CD14-positive monocyte (primary cell): Measurements from ENCODE around the gene PAQR5. TPM values are rescaled to one million over a fixed set of nuclear protein-coding genes. Genes with fewer than 3 reads are reported as not detected.

Experiments
- DNase-seq, 3 donors: peaks; one replicate each; pipeline ENCODE4 v3.0.0-alpha.2; 2011 to 2022
- H2AFZ ChIP-seq: 2 replicates; pipeline ENCODE4 v1.6.0; 2012; ENCODE audit warnings: mild to moderate bottlenecking, low read depth, low read length, inconsistent platforms; ENCODE audit not compliant: insufficient read depth, poor library complexity, severe bottlenecking
- H3K27ac ChIP-seq, 2 donors: 1 replicate in 1 of 2; 2 replicates in 1 of 2; pipeline ENCODE4 v1.5.1; 2012 to 2013; ENCODE audit warnings: low read length in 2 of 2, control low read depth in 1 of 2, inconsistent platforms in 1 of 2, low read depth in 1 of 2, mild to moderate bottlenecking in 1 of 2
- H3K27me3 ChIP-seq, 2 donors: one replicate each; pipeline versions ENCODE4 v1.6.0 to v1.6.1; 2011 to 2013; ENCODE audit warnings: low read length in 2 of 2; ENCODE audit not compliant: control insufficient read depth in 2 of 2, insufficient read depth in 2 of 2
- H3K36me3 ChIP-seq, 2 donors: replicated peaks in 1 of 2; 1 replicate in 1 of 2; 2 replicates in 1 of 2; pipeline versions ENCODE4 v1.5.1 to v1.6.1; 2012 to 2013; ENCODE audit warnings: low read length in 2 of 2, control low read depth in 1 of 2, inconsistent platforms in 1 of 2, mild to moderate bottlenecking in 1 of 2; ENCODE audit not compliant: insufficient read depth in 2 of 2, control insufficient read depth in 1 of 2
- H3K4me1 ChIP-seq, 2 donors: 1 replicate in 1 of 2; 2 replicates in 1 of 2; pipeline versions ENCODE4 v1.5.1 to v1.6.1; 2012 to 2013; ENCODE audit warnings: low read length in 2 of 2, control low read depth in 1 of 2, inconsistent platforms in 1 of 2, mild to moderate bottlenecking in 1 of 2, moderate library complexity in 1 of 2; ENCODE audit not compliant: insufficient read depth in 2 of 2, control insufficient read depth in 1 of 2
- H3K4me2 ChIP-seq: replicated peaks from 2 replicates; pipeline ENCODE3; 2012; ENCODE audit warnings: low read length, moderate library complexity, mild to moderate bottlenecking; ENCODE audit not compliant: poor library complexity, severe bottlenecking; ENCODE audit errors: extremely low read depth
- H3K4me3 ChIP-seq, 3 experiments: fragments of 200-600 bp in 1 of 3; sonication (generic) in 1 of 3; replicated peaks in 1 of 3; 1 replicate in 2 of 3; 2 replicates in 1 of 3; pipeline ENCODE4 v1.5.1; 2011 to 2013; ENCODE audit warnings: low read length in 3 of 3, mild to moderate bottlenecking in 3 of 3, control low read depth in 2 of 3, low read depth in 2 of 3, inconsistent platforms in 1 of 3, moderate library complexity in 1 of 3
- H3K79me2 ChIP-seq: 2 replicates; pipeline ENCODE4 v1.6.0; 2012; ENCODE audit warnings: mild to moderate bottlenecking, control low read depth, inconsistent platforms, low read length, moderate library complexity; ENCODE audit not compliant: insufficient read depth
- H3K9ac ChIP-seq: 2 replicates; pipeline ENCODE4 v1.6.0; 2017; ENCODE audit warnings: low read length, mild to moderate bottlenecking; ENCODE audit not compliant: insufficient read depth, poor library complexity, severe bottlenecking
- H3K9me3 ChIP-seq, 2 donors: replicated peaks in 1 of 2; 1 replicate in 1 of 2; 2 replicates in 1 of 2; pipeline versions ENCODE4 v1.5.1 to v1.6.1; 2012 to 2013; ENCODE audit warnings: low read length in 2 of 2, control low read depth in 1 of 2; ENCODE audit not compliant: control insufficient read depth in 1 of 2, insufficient read depth in 1 of 2
- H4K20me1 ChIP-seq: 2 replicates; pipeline ENCODE4 v1.6.0; 2012; ENCODE audit warnings: mild to moderate bottlenecking, low read length, control low read depth, moderate library complexity; ENCODE audit not compliant: insufficient read depth
- H3K27ac Mint-ChIP-seq, 7 donors: one replicate each; pipeline ENCODE4 v1.8.0; 2020; ENCODE audit warnings: mild to moderate bottlenecking in 7 of 7, mixed read lengths in 7 of 7, moderate library complexity in 6 of 7, inconsistent platforms in 2 of 7
- H3K27me3 Mint-ChIP-seq, 3 donors: one replicate each; pipeline ENCODE4 v1.8.0; 2021 to 2022; ENCODE audit warnings: low read depth in 3 of 3, mild to moderate bottlenecking in 3 of 3, mixed read lengths in 3 of 3, moderate library complexity in 3 of 3, inconsistent platforms in 1 of 3
- H3K36me3 Mint-ChIP-seq, 2 donors: one replicate each; pipeline ENCODE4 v1.8.0; 2020; ENCODE audit warnings: mixed read lengths in 2 of 2, inconsistent platforms in 1 of 2, mild to moderate bottlenecking in 1 of 2
- H3K4me1 Mint-ChIP-seq: one replicate; pipeline ENCODE4 v1.8.0; 2020; ENCODE audit warnings: mild to moderate bottlenecking, mixed read lengths
- H3K4me3 Mint-ChIP-seq, 2 donors: one replicate each; pipeline ENCODE4 v1.8.0; 2020; ENCODE audit warnings: mild to moderate bottlenecking in 2 of 2, mixed read lengths in 2 of 2, moderate library complexity in 1 of 2
- H3K9me3 Mint-ChIP-seq, 7 donors: one replicate each; pipeline ENCODE4 v1.8.0; 2020 to 2022; ENCODE audit warnings: mixed read lengths in 7 of 7, mild to moderate bottlenecking in 6 of 7, moderate library complexity in 6 of 7, inconsistent platforms in 2 of 7
- whole genome bisulfite sequencing: methylation state at CpG from one replicate; pipeline ENCODE4 v1.1.5; 2013; ENCODE audit warnings: missing lambda C conversion rate; ENCODE audit not compliant: insufficient coverage; 5-methylcytosine and 5-hydroxymethylcytosine counted together
- intact Hi-C, 2 donors: fragments of 100-400 bp; cut with micrococcal nuclease; formaldehyde crosslinking; loops; one replicate each; pipeline versions ENCODE4 v1.15.0 to v1.15.1; 2023
- polyA plus RNA-seq, 3 donors: library from polyadenylated mRNA; depleted of rRNA in 1 of 3; unstranded in 2 of 3; stranded (reverse) in 1 of 3; fragments of 300-500 nt in 2 of 3; fragments of >200 nt in 1 of 3; fragmentation: Illumina TruSeq in 2 of 3; gene quantifications; 1 replicate in 2 of 3; 2 replicates in 1 of 3; pipeline ENCODE4 v1.2.3, GENCODE V29; 2012 to 2021
- TF ChIP-seq, protein P1 (sequence below): fragments of 200-600 bp; IDR thresholded peaks from one replicate; pipeline ENCODE4 v1.8.0; 2022; ENCODE audit warnings: antibody characterized with exemption, mild to moderate bottlenecking

Gene PAQR5
- polyA plus RNA-seq, 3 donors = not detected

DNA sequence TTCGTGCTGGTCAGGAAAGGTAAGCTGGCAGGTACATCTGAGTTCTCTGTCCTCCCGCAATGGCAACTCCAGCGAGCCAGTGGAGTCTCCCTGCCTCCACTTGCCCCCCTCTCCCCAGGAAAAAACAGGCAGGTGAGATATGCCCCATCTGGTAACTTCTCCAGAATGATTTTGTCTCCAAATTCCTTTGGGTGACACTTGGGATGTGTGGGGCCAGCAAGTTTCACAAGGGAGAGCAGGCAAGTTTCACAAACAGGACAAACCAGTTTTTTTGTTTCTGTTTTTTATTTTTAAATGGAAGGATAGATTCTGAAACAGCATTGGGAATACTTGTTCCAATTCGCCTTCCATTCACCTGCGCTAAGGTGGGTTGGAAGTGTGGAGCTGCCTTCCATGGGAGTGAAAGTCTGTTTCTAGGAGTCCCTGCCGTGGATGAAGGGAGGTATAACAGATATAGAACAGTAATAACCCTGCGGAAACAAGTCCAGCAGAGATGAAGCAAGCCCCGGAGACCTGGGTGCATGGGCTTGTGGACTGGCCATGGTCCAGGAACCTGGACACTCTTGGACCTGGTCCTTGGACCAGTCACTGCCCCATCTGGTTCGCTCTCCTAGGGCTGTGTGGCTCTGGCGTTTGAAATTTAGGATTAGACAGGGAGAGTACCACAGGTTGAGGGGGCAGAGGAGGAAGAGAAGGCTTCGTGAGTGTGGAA lies 92.5 kb downstream of the PAQR5 start:
- Histone ChIP-seq H3K27ac (no peak overlapping the region), H3K9ac (no peak overlapping the region), H3K36me3 (no peaks in the 10 kb centered on the region), H2AFZ (no peak overlapping the region), H3K9me3 (no peaks in the 10 kb centered on the region), H3K79me2 (no peaks in the 10 kb centered on the region), H3K27me3 (no peaks in the 10 kb centered on the region), H3K4me1 (peaks cover 0 to 4% of the 10 kb centered on the region in 2 donors), H3K4me3 (no peak overlapping the region), H3K4me2 (no peak overlapping the region), H4K20me1 (no peaks in the 10 kb centered on the region)
- Mint-ChIP-seq H3K4me3 (no peak overlapping the region), H3K27me3 (peaks cover 7 to 9% (median 9%) of the 10 kb centered on the region in 3 donors), H3K9me3 (no peaks in the 10 kb centered on the region), H3K4me1 (peaks cover 11% of the 10 kb centered on the region), H3K27ac (no peak overlapping the region), H3K36me3 (no peaks in the 10 kb centered on the region)
- intact Hi-C loops = loop anchor here in 1 of 2 donors (5.0 kb wide), 1 partner anchor 329 kb away; no protein-coding TSS in a partner anchor
- DNase-seq = no peak
- 97% methylated on average over 9 of the region's 11 CpGs for WGBS
- TF ChIP-seq, protein P1, sequence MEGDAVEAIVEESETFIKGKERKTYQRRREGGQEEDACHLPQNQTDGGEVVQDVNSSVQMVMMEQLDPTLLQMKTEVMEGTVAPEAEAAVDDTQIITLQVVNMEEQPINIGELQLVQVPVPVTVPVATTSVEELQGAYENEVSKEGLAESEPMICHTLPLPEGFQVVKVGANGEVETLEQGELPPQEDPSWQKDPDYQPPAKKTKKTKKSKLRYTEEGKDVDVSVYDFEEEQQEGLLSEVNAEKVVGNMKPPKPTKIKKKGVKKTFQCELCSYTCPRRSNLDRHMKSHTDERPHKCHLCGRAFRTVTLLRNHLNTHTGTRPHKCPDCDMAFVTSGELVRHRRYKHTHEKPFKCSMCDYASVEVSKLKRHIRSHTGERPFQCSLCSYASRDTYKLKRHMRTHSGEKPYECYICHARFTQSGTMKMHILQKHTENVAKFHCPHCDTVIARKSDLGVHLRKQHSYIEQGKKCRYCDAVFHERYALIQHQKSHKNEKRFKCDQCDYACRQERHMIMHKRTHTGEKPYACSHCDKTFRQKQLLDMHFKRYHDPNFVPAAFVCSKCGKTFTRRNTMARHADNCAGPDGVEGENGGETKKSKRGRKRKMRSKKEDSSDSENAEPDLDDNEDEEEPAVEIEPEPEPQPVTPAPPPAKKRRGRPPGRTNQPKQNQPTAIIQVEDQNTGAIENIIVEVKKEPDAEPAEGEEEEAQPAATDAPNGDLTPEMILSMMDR = no peak

DNA sequence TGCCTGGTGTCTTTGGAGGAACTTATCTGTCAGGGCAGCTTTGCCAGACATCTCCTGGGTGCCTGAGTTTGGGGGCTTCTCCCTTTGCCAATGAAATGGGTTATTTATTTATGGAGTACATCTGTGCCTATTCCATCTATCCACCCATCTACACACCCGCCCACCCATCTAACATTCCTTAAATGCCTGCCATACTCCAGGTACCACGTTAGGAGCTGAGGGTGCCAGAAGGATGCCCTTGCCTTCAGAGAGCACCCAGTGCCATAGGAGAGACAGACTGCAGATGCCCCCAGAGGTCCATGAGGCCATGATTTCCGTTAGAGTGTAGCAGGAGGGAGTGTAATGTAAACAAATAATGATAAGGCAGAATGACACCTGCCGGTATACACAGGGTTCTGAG lies 93.6 kb downstream of the PAQR5 start:
- H3K4me3 ChIP-seq = no peak overlapping the region
- H3K36me3 Mint-ChIP-seq = no peaks in the 10 kb centered on the region
- no peak overlapping the region for H3K27ac Mint-ChIP-seq
- H3K9me3 ChIP-seq = no peaks in the 10 kb centered on the region
- WGBS = 92% methylated on average over 2 of the region's 4 CpGs
- intact Hi-C loops = loop anchor here in 1 of 2 donors (5.0 kb wide), 1 partner anchor 330 kb away; no protein-coding TSS in a partner anchor
- H3K27me3 Mint-ChIP-seq = peaks cover 7 to 9% (median 9%) of the 10 kb centered on the region in 3 donors
- no peaks in the 10 kb centered on the region for H3K9me3 Mint-ChIP-seq
- H3K79me2 ChIP-seq = no peaks in the 10 kb centered on the region
- no peaks in the 10 kb centered on the region for H3K27me3 ChIP-seq
- TF ChIP-seq, protein P1 = no peak
- no peaks in the 10 kb centered on the region for H3K36me3 ChIP-seq
- DNase-seq = no peak
- no peak overlapping the region for H2AFZ ChIP-seq
- no peaks in the 10 kb centered on the region for H4K20me1 ChIP-seq
- H3K9ac ChIP-seq = no peak overlapping the region
- peaks cover 11% of the 10 kb centered on the region for H3K4me1 Mint-ChIP-seq
- no peak overlapping the region for H3K27ac ChIP-seq
- H3K4me3 Mint-ChIP-seq = no peak overlapping the region
- H3K4me2 ChIP-seq = no peak overlapping the region
- peaks cover 0 to 4% of the 10 kb centered on the region in 2 donors for H3K4me1 ChIP-seq
